Ovary (tissue), 3 donors: ENCODE data around the gene GCN1.

ENCODE experiments used
- EP300 ChIP-seq: sonication (generic); formaldehyde crosslinking; IDR thresholded peaks from one replicate; pipeline ENCODE4 v1.6.1; 2017; ENCODE audit warnings: antibody characterized with exemption
- POLR2A ChIP-seq: fragments of 450-650 bp; IDR thresholded peaks from one replicate; pipeline ENCODE4 v1.6.1; 2017; ENCODE audit warnings: antibody characterized with exemption, mild to moderate bottlenecking, moderate library complexity
- TF ChIP-seq, protein P1 (sequence below), 3 donors: fragments of 450-650 bp in 2 of 3; fragments of 200-600 bp in 1 of 3; IDR thresholded peaks; one replicate each; pipeline versions ENCODE4 v1.5.1 to v1.8.0; 2016 to 2022; ENCODE audit warnings: antibody characterized with exemption in 3 of 3, mild to moderate bottlenecking in 1 of 3
- donor health status: DM: no; HTN: no; CAD: no.

GRCh38 chr12:120222288-120222832 lies 27.8 kb upstream of the GCN1 start:
- TF ChIP-seq, protein P1, sequence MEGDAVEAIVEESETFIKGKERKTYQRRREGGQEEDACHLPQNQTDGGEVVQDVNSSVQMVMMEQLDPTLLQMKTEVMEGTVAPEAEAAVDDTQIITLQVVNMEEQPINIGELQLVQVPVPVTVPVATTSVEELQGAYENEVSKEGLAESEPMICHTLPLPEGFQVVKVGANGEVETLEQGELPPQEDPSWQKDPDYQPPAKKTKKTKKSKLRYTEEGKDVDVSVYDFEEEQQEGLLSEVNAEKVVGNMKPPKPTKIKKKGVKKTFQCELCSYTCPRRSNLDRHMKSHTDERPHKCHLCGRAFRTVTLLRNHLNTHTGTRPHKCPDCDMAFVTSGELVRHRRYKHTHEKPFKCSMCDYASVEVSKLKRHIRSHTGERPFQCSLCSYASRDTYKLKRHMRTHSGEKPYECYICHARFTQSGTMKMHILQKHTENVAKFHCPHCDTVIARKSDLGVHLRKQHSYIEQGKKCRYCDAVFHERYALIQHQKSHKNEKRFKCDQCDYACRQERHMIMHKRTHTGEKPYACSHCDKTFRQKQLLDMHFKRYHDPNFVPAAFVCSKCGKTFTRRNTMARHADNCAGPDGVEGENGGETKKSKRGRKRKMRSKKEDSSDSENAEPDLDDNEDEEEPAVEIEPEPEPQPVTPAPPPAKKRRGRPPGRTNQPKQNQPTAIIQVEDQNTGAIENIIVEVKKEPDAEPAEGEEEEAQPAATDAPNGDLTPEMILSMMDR (IDR thresholded peaks at IDR 0.05), result no peak
- no peak for TF ChIP-seq POLR2A
- no peak for TF ChIP-seq EP300
